Stimulated activated CD8-positive, alpha-beta memory T cell treated with anti-CD3 and anti-CD28 coated beads, Interleukin-15, amount 100 ng/mL, for 24 hours (primary cell): ENCODE data around the gene COL21A1.
"Not testable (repeated sequence)": the region's sequence is repeated elsewhere in the genome, so short reads cannot be mapped to it uniquely, and the experiment has no call there.

ENCODE experiments used
- DNase-seq: peaks from one replicate; pipeline ENCODE4 v3.0.0-alpha.2; 2020; ENCODE audit warnings: low read depth

COL21A1 gene

GRCh38 chr6:56246881-56247653, at the start of gene COL21A1:
TSS of gene COL21A1 (minus strand) at chr6:56247580. CDS start at chr6:56182618, 64,962 bp downstream.
- DNase-seq, result no peak

GRCh38 chr6:56293781-56294180, 46.4 kb upstream of the COL21A1 start:
- no peak for DNase-seq

GRCh38 chr6:56292505-56293181, 45.3 kb upstream of the COL21A1 start:
- no peak for DNase-seq

- DNase-seq, result no peak
Measured at GRCh38 chr6:56291302-56291917, 44.0 kb upstream of the COL21A1 start.

GRCh38 chr6:56289721-56290120, 42.3 kb upstream of the COL21A1 start:
- DNase-seq, result no peak

- no peak for DNase-seq
Measured at GRCh38 chr6:56288347-56288746, 41.0 kb upstream of the COL21A1 start.

- DNase-seq, result no peak
Measured at GRCh38 chr6:56282391-56282790, 35.0 kb upstream of the COL21A1 start.

- no peak for DNase-seq
Measured at GRCh38 chr6:56280126-56280525, 32.7 kb upstream of the COL21A1 start.

- no peak for DNase-seq
Measured at GRCh38 chr6:56279331-56280080, 32.1 kb upstream of the COL21A1 start.

GRCh38 chr6:56278171-56278591, 30.8 kb upstream of the COL21A1 start:
- no peak for DNase-seq

GRCh38 chr6:56270812-56271441, 23.5 kb upstream of the COL21A1 start:
- no peak for DNase-seq

GRCh38 chr6:56268266-56268665, 20.9 kb upstream of the COL21A1 start:
- no peak for DNase-seq

- DNase-seq, result no peak
Measured at GRCh38 chr6:56266011-56266410, 18.6 kb upstream of the COL21A1 start.

GRCh38 chr6:56263596-56264315, 16.4 kb upstream of the COL21A1 start:
- DNase-seq, result no peak

- not testable (repeated sequence) for DNase-seq
Measured at GRCh38 chr6:56260593-56260992, 13.2 kb upstream of the COL21A1 start.

GRCh38 chr6:56259234-56260077, 12.1 kb upstream of the COL21A1 start:
- no peak for DNase-seq

GRCh38 chr6:56255349-56255748, 8.0 kb upstream of the COL21A1 start:
- DNase-seq, result no peak

GRCh38 chr6:56250266-56250665, 2.9 kb upstream of the COL21A1 start:
- DNase-seq, result no peak

GRCh38 chr6:56247654-56248122, 308 bp upstream of the COL21A1 start:
- no peak for DNase-seq

- DNase-seq, result no peak
Measured at GRCh38 chr6:56246541-56246880, 869 bp downstream of the COL21A1 start.
